Activated T-helper 1 cell treated with anti-CD3 and anti-CD28 coated beads, Interleukin-12 subunit alpha, Interleukin-12 subunit beta, Interleukin-2, Interleukin-4 antibody, amounts not matched to agents 30 ng/mL and 10 ng/mL and 1 ng/mL, durations not matched to agents 14 hours and 24 hours and 36 hours (primary cell): ENCODE data around the gene VWA5B2. TPM values are rescaled to one million over a fixed set of nuclear protein-coding genes. Genes with fewer than 3 reads are reported as not detected.

Experiments used
- DNase-seq: peaks from one replicate; pipeline ENCODE4 v3.0.0; 2021; ENCODE audit warnings: low spot score
- H3K27ac Mint-ChIP-seq: one replicate; pipeline ENCODE4 v1.8.0; 2021; ENCODE audit warnings: mild to moderate bottlenecking, mixed read lengths
- H3K27me3 Mint-ChIP-seq: one replicate; pipeline ENCODE4 v1.8.0; 2022; ENCODE audit warnings: mild to moderate bottlenecking, moderate library complexity, mixed read lengths; ENCODE audit not compliant: insufficient read depth
- H3K36me3 Mint-ChIP-seq: one replicate; pipeline ENCODE4 v1.8.0; 2021; ENCODE audit warnings: low read depth, mixed read lengths
- H3K4me1 Mint-ChIP-seq: one replicate; pipeline ENCODE4 v1.8.0; 2021; ENCODE audit warnings: low read depth, mixed read lengths
- H3K4me3 Mint-ChIP-seq: one replicate; pipeline ENCODE4 v1.8.0; 2021; ENCODE audit warnings: mild to moderate bottlenecking, moderate library complexity, mixed read lengths
- H3K9me3 Mint-ChIP-seq: one replicate; pipeline ENCODE4 v1.8.0; 2021; ENCODE audit warnings: mixed read lengths
- intact Hi-C: fragments of 100-400 bp; cut with micrococcal nuclease; formaldehyde crosslinking; loops from one replicate; pipeline ENCODE4 v1.15.1; 2024
- total RNA-seq: library from RNA; stranded (reverse); gene quantifications from 2 replicates; pipeline ENCODE4 v1.2.3, GENCODE V29; 2022

The VWA5B2 gene
- total RNA-seq, 1 donor from 2014 or later: not detected

DNA sequence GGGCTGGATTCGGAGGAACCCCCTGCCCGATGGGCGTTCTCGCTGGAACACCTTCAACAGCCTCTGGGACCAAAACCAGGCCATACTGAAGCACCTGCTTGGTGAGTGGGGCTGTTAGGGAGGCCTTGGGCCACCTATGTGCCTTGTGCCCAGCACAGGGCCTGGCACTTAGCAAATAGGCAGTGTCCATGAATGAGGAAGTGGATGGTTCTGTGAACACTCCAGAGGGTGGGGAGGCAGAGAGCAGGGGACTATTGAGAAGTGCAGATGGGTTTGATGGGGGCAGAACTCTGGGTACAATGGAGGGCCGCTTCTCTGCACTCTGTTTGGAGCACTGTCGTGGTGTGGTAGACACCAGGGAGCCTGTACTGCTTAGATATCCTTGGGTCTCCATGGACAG lies 48.0 kb downstream of the VWA5B2 start:
- intact Hi-C loops: no loop called here
- no peak for DNase-seq
- Mint-ChIP-seq H3K27me3 (peaks cover 35% of the 10 kb centered on the region), H3K27ac (no peak overlapping the region), H3K9me3 (no peaks in the 10 kb centered on the region), H3K36me3 (no peaks in the 10 kb centered on the region), H3K4me3 (no peak overlapping the region), H3K4me1 (no peaks in the 10 kb centered on the region)

GRCh38 chr3:184282941-184283340 lies 53.6 kb downstream of the VWA5B2 start:
- Mint-ChIP-seq H3K27me3 (peaks cover 11% of the 10 kb centered on the region), H3K4me3 (no peak overlapping the region), H3K36me3 (no peaks in the 10 kb centered on the region), H3K4me1 (no peaks in the 10 kb centered on the region), H3K27ac (no peak overlapping the region), H3K9me3 (no peaks in the 10 kb centered on the region)
- intact Hi-C loops: no loop called here
- DNase-seq: no peak

GRCh38 chr3:184283681-184284080 lies 54.3 kb downstream of the VWA5B2 start:
- Mint-ChIP-seq H3K4me1 (no peaks in the 10 kb centered on the region), H3K27ac (no peak overlapping the region)

GRCh38 chr3:184284696-184285095 lies 55.3 kb downstream of the VWA5B2 start:
- H3K27me3 Mint-ChIP-seq: peaks cover 10% of the 10 kb centered on the region

More at GRCh38 chr3:184283681-184284080, 54.3 kb downstream of the VWA5B2 start:
- Mint-ChIP-seq H3K27me3 (peaks cover 8% of the 10 kb centered on the region), H3K36me3 (no peaks in the 10 kb centered on the region), H3K9me3 (no peaks in the 10 kb centered on the region), H3K4me3 (no peak overlapping the region)
- intact Hi-C loops: no loop called here
- no peak for DNase-seq

DNA sequence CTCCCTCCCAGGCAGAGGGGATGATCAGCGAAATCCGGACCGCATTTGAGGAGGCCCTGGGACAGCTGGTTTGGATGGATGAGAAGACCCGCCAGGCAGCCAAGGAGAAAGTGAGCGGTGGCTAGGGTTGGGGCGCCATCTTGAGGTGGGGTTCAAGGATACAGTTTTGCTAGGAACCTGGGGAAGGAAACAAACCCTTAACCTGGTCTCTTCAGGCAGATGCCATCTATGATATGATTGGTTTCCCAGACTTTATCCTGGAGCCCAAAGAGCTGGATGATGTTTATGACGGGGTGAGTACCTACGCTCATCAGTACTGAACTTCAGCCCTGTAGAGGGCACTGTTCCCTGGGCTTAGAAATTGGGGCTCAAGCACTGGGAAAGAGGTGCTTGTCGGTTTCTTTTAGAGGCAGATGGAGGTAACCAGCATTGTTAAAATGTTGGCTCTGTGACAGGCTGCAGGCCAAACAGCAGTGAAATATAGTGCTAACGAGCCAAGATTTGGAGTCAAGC lies 60.1 kb downstream of the VWA5B2 start:
- intact Hi-C loops: loop anchor here (1.0 to 2.0 kb wide), 4 partner anchors 39 to 394 kb away; partner anchors contain the start of gene ABCC5
- peaks cover 10% of the 10 kb centered on the region for H3K27me3 Mint-ChIP-seq
- H3K9me3 Mint-ChIP-seq: no peaks in the 10 kb centered on the region
- H3K27ac Mint-ChIP-seq: no peak overlapping the region
- H3K4me1 Mint-ChIP-seq: peaks cover 7% of the 10 kb centered on the region
- no peaks in the 10 kb centered on the region for H3K36me3 Mint-ChIP-seq
- DNase-seq: peak; percentile 46
- no peak overlapping the region for H3K4me3 Mint-ChIP-seq

More at GRCh38 chr3:184284696-184285095, 55.3 kb downstream of the VWA5B2 start:
- Mint-ChIP-seq H3K36me3 (no peaks in the 10 kb centered on the region), H3K4me3 (no peak overlapping the region), H3K27ac (no peak overlapping the region), H3K9me3 (no peaks in the 10 kb centered on the region), H3K4me1 (peaks cover 7% of the 10 kb centered on the region)
- no peak for DNase-seq
- intact Hi-C loops: no loop called here

- intact Hi-C loops: loop anchor here (10.0 kb wide), 1 partner anchor 846 kb away; no protein-coding TSS in a partner anchor
- H3K36me3 Mint-ChIP-seq: no peaks in the 10 kb centered on the region
- no peak overlapping the region for H3K27ac Mint-ChIP-seq
- peaks cover 10% of the 10 kb centered on the region for H3K27me3 Mint-ChIP-seq
- no peak overlapping the region for H3K4me3 Mint-ChIP-seq
- no peaks in the 10 kb centered on the region for H3K9me3 Mint-ChIP-seq
- H3K4me1 Mint-ChIP-seq: peaks cover 7% of the 10 kb centered on the region
- DNase-seq: no peak
Measured at GRCh38 chr3:184290331-184290730, 60.9 kb downstream of the VWA5B2 start.

DNA sequence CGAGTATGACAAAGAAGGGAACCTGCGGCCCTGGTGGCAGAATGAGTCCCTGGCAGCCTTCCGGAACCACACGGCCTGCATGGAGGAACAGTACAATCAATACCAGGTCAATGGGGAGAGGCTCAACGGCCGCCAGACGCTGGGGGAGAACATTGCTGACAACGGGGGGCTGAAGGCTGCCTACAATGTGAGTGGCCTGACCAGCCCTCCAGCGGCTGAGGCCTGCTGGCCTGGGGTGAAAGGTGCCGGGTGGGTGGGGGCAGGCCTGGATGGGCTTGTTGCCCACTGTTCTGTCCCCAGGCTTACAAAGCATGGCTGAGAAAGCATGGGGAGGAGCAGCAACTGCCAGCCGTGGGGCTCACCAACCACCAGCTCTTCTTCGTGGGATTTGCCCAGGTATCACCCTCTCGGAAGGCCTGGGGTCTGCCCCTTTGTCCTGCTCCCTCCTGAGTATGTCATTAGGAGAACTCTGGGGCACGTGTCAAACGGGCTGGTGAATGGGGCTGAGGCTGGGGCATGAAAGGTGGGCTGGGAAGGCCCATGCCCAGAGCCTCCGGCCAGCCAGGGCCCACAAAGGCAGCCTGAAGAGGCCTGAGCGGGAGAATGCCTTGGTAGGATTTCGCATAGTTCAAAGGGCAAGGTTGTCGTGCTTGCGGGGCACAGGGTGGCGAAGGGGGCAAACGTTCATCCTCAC lies 61.8 kb downstream of the VWA5B2 start:
- Mint-ChIP-seq H3K4me1 (peaks cover 7% of the 10 kb centered on the region), H3K4me3 (no peak overlapping the region), H3K9me3 (no peaks in the 10 kb centered on the region), H3K27ac (no peak overlapping the region), H3K36me3 (no peaks in the 10 kb centered on the region), H3K27me3 (peaks cover 10% of the 10 kb centered on the region)
- intact Hi-C loops: loop anchor here (10.0 kb wide), 1 partner anchor 846 kb away; no protein-coding TSS in a partner anchor
- DNase-seq: no peak

Other genes with a start within 250 kb of the VWA5B2 start
- gene ABCC5, start 211.7 kb upstream of the VWA5B2 start, total RNA-seq: 18.0 and 18.7 TPM in 2 replicates
- gene HTR3D, start 197.8 kb upstream of the VWA5B2 start, total RNA-seq: not detected in 2 replicates
- not detected in 2 replicates for gene HTR3C, start 176.5 kb upstream of the VWA5B2 start, total RNA-seq
- gene HTR3E, start 132.5 kb upstream of the VWA5B2 start, total RNA-seq: not detected in 2 replicates
- gene EIF2B5, start 94.2 kb upstream of the VWA5B2 start, total RNA-seq: 75.6 and 75.9 TPM in 2 replicates
- 59.4 and 61.5 TPM in 2 replicates for gene DVL3, start 74.2 kb upstream of the VWA5B2 start, total RNA-seq
- gene AP2M1, start 54.7 kb upstream of the VWA5B2 start, total RNA-seq: 235 and 238 TPM in 2 replicates
- gene ABCF3, start 43.4 kb upstream of the VWA5B2 start, total RNA-seq: 75.2 and 76.4 TPM in 2 replicates
- gene ALG3, start 19.4 kb downstream of the VWA5B2 start, total RNA-seq: 86.7 and 89.3 TPM in 2 replicates
- 13.5 and 15.2 TPM in 2 replicates for gene EEF1AKMT4, start 20.1 kb downstream of the VWA5B2 start, total RNA-seq
- 0.15 and 0.52 TPM in 2 replicates for gene CAMK2N2, start 32.0 kb downstream of the VWA5B2 start, total RNA-seq
- not detected in 2 replicates for gene ECE2, start 46.4 kb downstream of the VWA5B2 start, total RNA-seq
- 251 and 255 TPM in 2 replicates for gene PSMD2, start 69.7 kb downstream of the VWA5B2 start, total RNA-seq
- gene EIF4G1, start 85.0 kb downstream of the VWA5B2 start, total RNA-seq: 657 and 706 TPM in 2 replicates
- gene FAM131A, start 108.0 kb downstream of the VWA5B2 start, total RNA-seq: 7.5 and 9.2 TPM in 2 replicates
- 5.2 and 6.6 TPM in 2 replicates for gene CLCN2, start 132.0 kb downstream of the VWA5B2 start, total RNA-seq
- gene POLR2H, start 132.1 kb downstream of the VWA5B2 start, total RNA-seq: 145 and 151 TPM in 2 replicates
- not detected in 2 replicates for gene THPO, start 148.6 kb downstream of the VWA5B2 start, total RNA-seq
- gene CHRD, start 150.5 kb downstream of the VWA5B2 start, total RNA-seq: not detected in 2 replicates